K562 (cell line): ENCODE results near the gene RPL22L1. TPM values are rescaled to one million over a fixed set of nuclear protein-coding genes. Genes with fewer than 3 reads are reported as not detected.

ENCODE experiments used
- ATAC-seq: fragments of 200-7000 bp; cut with Tn5 transposase; 3 replicates; pipeline ENCODE4 v1.9.1; 2020; ENCODE audit warnings: moderate library complexity
- BruUV-seq: library from RNA; stranded (reverse); fragments of 400-500 nt; replicated peaks from 2 replicates; lab custom pipeline; 2021; lab: Mats Ljungman, UMichigan
- CTCF ChIA-PET: fragments of 300-600 bp; formaldehyde crosslinking; extraction: SDS; loops from one replicate; lab custom pipeline; 2021; ENCODE audit warnings: low intra/inter-chr PET ratio; lab: Yijun Ruan, JAX
- POLR2A ChIA-PET: fragments of 300-600, 350-650 bp; sonication (Branson Sonifier 250); formaldehyde crosslinking; extraction: SDS; loops from one replicate; lab custom pipeline; 2021; ENCODE audit warnings: antibody characterized with exemption, inconsistent platforms; lab: Yijun Ruan, JAX
- DNase-seq, 4 experiments: peaks; one replicate each; pipeline versions ENCODE4 v3.0.0 to v3.0.0-alpha.2; 2011 to 2018; ENCODE audit warnings: low spot score in 3 of 4, mixed read lengths in 3 of 4; ENCODE audit errors: extremely low read depth in 1 of 4
- FAIRE-seq: peaks from 2 replicates; lab custom pipeline; 2011; peaks lifted over from hg19 to GRCh38; lab: Jason Lieb, UNC
- H2AFZ ChIP-seq: 2 replicates; pipeline ENCODE4 v1.6.0; 2011; ENCODE audit warnings: low read depth, low read length, control low read depth, inconsistent platforms
- H3K27ac ChIP-seq: fragments of 200-600 bp; 3 replicates; pipeline ENCODE4 v1.8.0; 2011; ENCODE audit warnings: low read depth, mild to moderate bottlenecking, control low read depth, inconsistent platforms, low read length, moderate library complexity, mixed read lengths; ENCODE audit errors: extremely low read depth
- H3K27me3 ChIP-seq, 2 experiments: fragments of 300-600 bp in 1 of 2; 2 replicates in 1 of 2; 3 replicates in 1 of 2; pipeline versions ENCODE4 v1.6.0 to v1.8.0; 2011; ENCODE audit warnings: inconsistent platforms in 2 of 2, low read length in 2 of 2, mild to moderate bottlenecking in 1 of 2, mixed read lengths in 1 of 2, moderate library complexity in 1 of 2; ENCODE audit not compliant: control insufficient read depth in 2 of 2, insufficient read depth in 2 of 2
- H3K36me3 ChIP-seq: fragments of 300-600 bp; 3 replicates; pipeline ENCODE4 v1.8.0; 2011; ENCODE audit warnings: mild to moderate bottlenecking, low read length, inconsistent platforms; ENCODE audit not compliant: control insufficient read depth, insufficient read depth
- H3K4me1 ChIP-seq, 2 experiments: fragments of 200-600 bp in 1 of 2; replicated peaks in 1 of 2; 2 replicates in 1 of 2; 3 replicates in 1 of 2; pipeline versions ENCODE4 v1.5.1 to v1.8.0; 2011; ENCODE audit warnings: inconsistent platforms in 2 of 2, low read length in 2 of 2, mild to moderate bottlenecking in 1 of 2, mixed read lengths in 1 of 2, moderate library complexity in 1 of 2; ENCODE audit not compliant: control insufficient read depth in 2 of 2, insufficient read depth in 2 of 2
- H3K4me2 ChIP-seq: 2 replicates; pipeline ENCODE4 v1.6.1; 2011; ENCODE audit warnings: low read length, control low read depth, inconsistent platforms, mixed read lengths; ENCODE audit not compliant: insufficient read depth
- H3K4me3 ChIP-seq: fragments of 200-600 bp; sonication (generic), shearing (Covaris generic); 2 replicates; pipeline ENCODE4 v1.5.1; 2016; ENCODE audit warnings: control low read depth, inconsistent platforms
- H3K79me2 ChIP-seq: fragments of 200-600 bp; 3 replicates; pipeline ENCODE4 v1.8.0; 2011; ENCODE audit warnings: low read length, inconsistent platforms; ENCODE audit not compliant: control insufficient read depth, insufficient read depth
- H3K9ac ChIP-seq, 2 experiments: 2 replicates each; pipeline versions ENCODE4 v1.6.0 to v1.6.1; 2011; ENCODE audit warnings: low read depth in 2 of 2, low read length in 2 of 2, control low read depth in 1 of 2, inconsistent platforms in 1 of 2, mild to moderate bottlenecking in 1 of 2, mixed read lengths in 1 of 2; ENCODE audit not compliant: insufficient read depth in 1 of 2
- H3K9me1 ChIP-seq: one replicate; pipeline ENCODE4 v1.6.0; 2011; ENCODE audit warnings: inconsistent platforms, mild to moderate bottlenecking, low read length, moderate library complexity; ENCODE audit not compliant: control insufficient read depth, insufficient read depth
- H3K9me3 ChIP-seq: replicated peaks from 2 replicates; pipeline ENCODE4 v1.5.1; 2011; ENCODE audit warnings: low read depth, low read length, inconsistent platforms; ENCODE audit not compliant: control insufficient read depth, insufficient read depth
- H4K20me1 ChIP-seq: replicated peaks from 2 replicates; pipeline ENCODE4 v1.6.1; 2011; ENCODE audit warnings: low read length, inconsistent platforms, mixed read lengths; ENCODE audit not compliant: control insufficient read depth, insufficient read depth
- ARNT ChIP-seq, 2 experiments: fragments of 450-650 bp; IDR thresholded peaks; 2 replicates each; pipeline ENCODE4 v1.6.1; 2016; ENCODE audit warnings: mild to moderate bottlenecking in 1 of 2
- CBX3 ChIP-seq, 2 experiments: IDR thresholded peaks; 1 replicate in 1 of 2; 2 replicates in 1 of 2; pipeline ENCODE4 v1.6.1; 2012; ENCODE audit warnings: inconsistent platforms in 2 of 2, low read length in 2 of 2, borderline replicate concordance in 1 of 2, control low read depth in 1 of 2
- NR1H2 ChIP-seq: sonication (generic); formaldehyde crosslinking; IDR thresholded peaks from 2 replicates; pipeline ENCODE4 v1.4.0; 2020; ENCODE audit warnings: mild to moderate bottlenecking, missing genetic modification reagents
- PRMT5 ChIP-seq: sonication (generic); formaldehyde crosslinking; IDR thresholded peaks from 2 replicates; pipeline ENCODE4 v1.5.0; 2020; ENCODE audit warnings: missing genetic modification reagents
- WGBS: fragments of 100-300 bp; shearing (Covaris generic); methylation state at CpG from one replicate; pipeline ENCODE4 v1.1.6; 2016; ENCODE audit warnings: low coverage, mixed read lengths; ENCODE audit not compliant: insufficient coverage; ENCODE audit errors: missing lambda C conversion rate; 5-methylcytosine and 5-hydroxymethylcytosine counted together
- in situ Hi-C: fragments of 300-500 bp; cut with MboI; formaldehyde crosslinking; loops from 4 replicates; pipeline ENCODE4 v1.15.0; 2018; ENCODE audit warnings: inconsistent platforms, mixed read lengths
- intact Hi-C: fragments of 100-400 bp; cut with micrococcal nuclease; formaldehyde crosslinking; loops from 2 replicates; pipeline ENCODE4 v1.14.2; 2022
- polyA plus RNA-seq, 8 experiments: library from polyadenylated mRNA; depleted of rRNA in 4 of 8; stranded (reverse) in 5 of 8; unstranded in 3 of 8; fragments of >200 nt; fragmentation: Nextera tagmentation in 2 of 8; fragmentation: Illumina TruSeq in 1 of 8; extraction: Ambion mirVana in 2 of 8; extraction: Trizol in 1 of 8; gene quantifications; 2 replicates each; pipeline versions ENCODE4 v1.2.1 to v1.2.3, GENCODE V29; 2011 to 2014; ENCODE audit warnings: inconsistent platforms in 1 of 8, missing spikeins in 1 of 8
- total RNA-seq, 7 experiments: library from RNA; depleted of rRNA in 6 of 7; stranded (reverse); fragments of >200 nt in 6 of 7; fragmentation: Illumina TruSeq in 2 of 7; extraction: Trizol in 2 of 7; gene quantifications; 2 replicates each; pipeline versions ENCODE4 v1.2.1 to v1.2.3, GENCODE V29; 2011 to 2021; ENCODE audit warnings: low replicate concordance in 1 of 7
- TF ChIP-seq, protein P1 (sequence below): fragments of 450-650 bp; IDR thresholded peaks from 2 replicates; pipeline ENCODE4 v1.6.1; 2016; ENCODE audit warnings: mild to moderate bottlenecking

The RPL22L1 gene
- total and polyA plus RNA-seq, 9 of the 15 experiments (the other 6 are each of a cell fraction or from before 2014, with no cell fraction given): 53.9 to 198 (median 108) TPM

DNA sequence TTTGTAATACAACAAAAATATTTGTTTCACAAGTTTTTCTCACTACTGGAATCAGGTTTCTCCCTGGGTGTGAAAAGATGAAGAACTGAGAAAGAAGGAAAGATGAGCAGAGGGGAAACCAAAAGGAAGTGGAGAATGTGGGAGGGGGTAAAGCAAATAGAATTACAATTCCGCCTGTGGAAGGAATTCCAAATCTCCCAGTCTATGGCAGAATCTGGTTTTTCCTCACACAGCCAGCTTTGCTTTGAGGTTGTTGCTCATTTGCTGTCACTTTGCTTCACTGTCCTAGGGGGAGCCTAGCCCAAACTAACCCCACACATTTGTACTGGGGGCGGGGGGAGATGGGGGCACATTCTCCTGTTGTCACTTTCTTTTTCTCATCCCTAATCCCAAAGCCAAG lies 43.9 kb downstream of the RPL22L1 start:
- Histone ChIP-seq H3K27me3 (no peaks in the 10 kb centered on the region; a peak in 1 of 5 replicates), H3K27ac (no peak overlapping the region), H3K36me3 (no peaks in the 10 kb centered on the region), H3K4me3 (no peak overlapping the region), H3K4me2 (no peak overlapping the region), H3K9me1 (no peaks in the 10 kb centered on the region), H2AFZ (no peak overlapping the region), H4K20me1 (no peaks in the 10 kb centered on the region), H3K9ac (no peak overlapping the region), H3K4me1 (peaks cover 0 to 2% of the 10 kb centered on the region in 2 experiments; a peak in 2 of 5 replicates)
- intact Hi-C loops (no loop called here), in situ Hi-C loops (no loop called here)
- no TSS peak for BruUV-seq
- FAIRE-seq: no peak
- ATAC-seq: peak; percentile 36; the same call in 1 of the 3 replicates
- WGBS: 13% methylated on average over 2 of the region's 2 CpGs
- CTCF ChIA-PET: no interaction called here
- no peak for TF ChIP-seq PRMT5 (CRISPR knock-in tag)
- no peak for TF ChIP-seq CBX3 (IDR thresholded peaks at IDR 0.05; ENCODE audit: borderline replicate concordance in 1 of 2, low read length in 2 of 2)
- no peak for TF ChIP-seq NR1H2
- TF ChIP-seq, protein P1, sequence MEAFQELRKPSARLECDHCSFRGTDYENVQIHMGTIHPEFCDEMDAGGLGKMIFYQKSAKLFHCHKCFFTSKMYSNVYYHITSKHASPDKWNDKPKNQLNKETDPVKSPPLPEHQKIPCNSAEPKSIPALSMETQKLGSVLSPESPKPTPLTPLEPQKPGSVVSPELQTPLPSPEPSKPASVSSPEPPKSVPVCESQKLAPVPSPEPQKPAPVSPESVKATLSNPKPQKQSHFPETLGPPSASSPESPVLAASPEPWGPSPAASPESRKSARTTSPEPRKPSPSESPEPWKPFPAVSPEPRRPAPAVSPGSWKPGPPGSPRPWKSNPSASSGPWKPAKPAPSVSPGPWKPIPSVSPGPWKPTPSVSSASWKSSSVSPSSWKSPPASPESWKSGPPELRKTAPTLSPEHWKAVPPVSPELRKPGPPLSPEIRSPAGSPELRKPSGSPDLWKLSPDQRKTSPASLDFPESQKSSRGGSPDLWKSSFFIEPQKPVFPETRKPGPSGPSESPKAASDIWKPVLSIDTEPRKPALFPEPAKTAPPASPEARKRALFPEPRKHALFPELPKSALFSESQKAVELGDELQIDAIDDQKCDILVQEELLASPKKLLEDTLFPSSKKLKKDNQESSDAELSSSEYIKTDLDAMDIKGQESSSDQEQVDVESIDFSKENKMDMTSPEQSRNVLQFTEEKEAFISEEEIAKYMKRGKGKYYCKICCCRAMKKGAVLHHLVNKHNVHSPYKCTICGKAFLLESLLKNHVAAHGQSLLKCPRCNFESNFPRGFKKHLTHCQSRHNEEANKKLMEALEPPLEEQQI: no peak
- TF ChIP-seq ARNT (IDR thresholded peaks at IDR 0.05): no peak
- TF ChIP-seq, all 486 proteins: peak for 0
- H3K79me2 ChIP-seq: no peaks in the 10 kb centered on the region
- POLR2A ChIA-PET: interaction anchor here (0.8 to 1.4 kb wide), 4 partner anchors 10 to 502 kb away, joined by 3 to 4 read pairs (median 3); no protein-coding TSS in a partner anchor
- DNase-seq: no peak
- no peaks in the 10 kb centered on the region for H3K9me3 ChIP-seq
